PC-3 (cell line): ENCODE measurements around the gene MYH11.

ENCODE experiments used
- EZH2 ChIP-seq: fragments of 300-600 bp; sonication (generic); IDR thresholded peaks from one replicate; pipeline ENCODE4 v1.6.1; 2017; ENCODE audit warnings: antibody characterized with exemption, mild to moderate bottlenecking, low read length; ENCODE audit not compliant: unreplicated experiment
- EZH2phosphoT487 ChIP-seq: fragments of 300-600 bp; sonication (generic); IDR thresholded peaks from 2 replicates; pipeline ENCODE4 v1.6.1; 2018; ENCODE audit warnings: mild to moderate bottlenecking, antibody characterized with exemption, low read length, borderline replicate concordance
- TF ChIP-seq, protein P1 (sequence below): fragments of 300-600 bp; sonication (generic); conservative IDR thresholded peaks from 2 replicates; pipeline ENCODE4 v1.5.1; 2017; ENCODE audit warnings: antibody characterized with exemption, low read depth, mild to moderate bottlenecking, low read length

DNA sequence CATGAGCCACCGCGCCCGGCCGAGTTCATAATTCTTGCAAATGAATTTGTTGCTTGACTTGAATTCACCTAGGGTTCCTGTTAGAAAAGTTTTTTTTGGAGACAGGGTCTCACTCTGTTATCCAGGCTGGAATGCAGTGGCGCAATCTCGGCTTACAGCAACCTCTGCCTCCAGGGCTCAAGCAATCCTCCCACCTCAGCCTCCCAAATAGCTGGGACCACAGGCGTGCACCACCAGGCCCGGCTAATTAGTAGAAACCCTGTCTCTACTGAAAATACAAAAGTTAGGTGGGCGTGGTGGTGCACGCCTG, 99.8 kb downstream of the MYH11 start:
- no peak for TF ChIP-seq EZH2
- TF ChIP-seq, protein P1, sequence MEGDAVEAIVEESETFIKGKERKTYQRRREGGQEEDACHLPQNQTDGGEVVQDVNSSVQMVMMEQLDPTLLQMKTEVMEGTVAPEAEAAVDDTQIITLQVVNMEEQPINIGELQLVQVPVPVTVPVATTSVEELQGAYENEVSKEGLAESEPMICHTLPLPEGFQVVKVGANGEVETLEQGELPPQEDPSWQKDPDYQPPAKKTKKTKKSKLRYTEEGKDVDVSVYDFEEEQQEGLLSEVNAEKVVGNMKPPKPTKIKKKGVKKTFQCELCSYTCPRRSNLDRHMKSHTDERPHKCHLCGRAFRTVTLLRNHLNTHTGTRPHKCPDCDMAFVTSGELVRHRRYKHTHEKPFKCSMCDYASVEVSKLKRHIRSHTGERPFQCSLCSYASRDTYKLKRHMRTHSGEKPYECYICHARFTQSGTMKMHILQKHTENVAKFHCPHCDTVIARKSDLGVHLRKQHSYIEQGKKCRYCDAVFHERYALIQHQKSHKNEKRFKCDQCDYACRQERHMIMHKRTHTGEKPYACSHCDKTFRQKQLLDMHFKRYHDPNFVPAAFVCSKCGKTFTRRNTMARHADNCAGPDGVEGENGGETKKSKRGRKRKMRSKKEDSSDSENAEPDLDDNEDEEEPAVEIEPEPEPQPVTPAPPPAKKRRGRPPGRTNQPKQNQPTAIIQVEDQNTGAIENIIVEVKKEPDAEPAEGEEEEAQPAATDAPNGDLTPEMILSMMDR: no peak
- TF ChIP-seq EZH2phosphoT487: no peak
